IPS DF 4.7 (cell line): ENCODE measurements around the gene GABRG3.

Experiments
- DNase-seq: peaks from one replicate; pipeline ENCODE4 v3.0.0-alpha.2; 2013; ENCODE audit warnings: low spot score; ENCODE audit errors: extremely low read depth

GABRG3 gene

DNA sequence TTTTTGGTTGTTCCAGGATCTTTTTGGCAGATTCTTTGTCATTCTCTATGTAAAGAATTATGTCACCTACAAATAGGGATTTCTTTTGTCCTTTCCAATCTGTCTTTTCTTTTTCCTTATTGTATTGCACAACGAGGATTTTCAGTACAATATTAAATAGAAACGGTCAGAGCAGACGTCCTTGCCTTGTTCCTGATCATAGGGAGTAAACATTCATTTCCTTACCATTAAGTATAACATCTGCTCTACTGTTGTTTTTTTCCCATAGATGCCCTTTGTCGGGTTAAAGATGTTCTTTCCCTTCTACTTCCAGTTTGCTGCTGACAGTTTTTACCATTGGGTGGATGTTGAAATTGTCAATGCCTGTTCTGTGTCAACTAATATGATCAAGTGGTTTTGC, 599.8 kb downstream of the GABRG3 start:
- DNase-seq, result no peak

DNA sequence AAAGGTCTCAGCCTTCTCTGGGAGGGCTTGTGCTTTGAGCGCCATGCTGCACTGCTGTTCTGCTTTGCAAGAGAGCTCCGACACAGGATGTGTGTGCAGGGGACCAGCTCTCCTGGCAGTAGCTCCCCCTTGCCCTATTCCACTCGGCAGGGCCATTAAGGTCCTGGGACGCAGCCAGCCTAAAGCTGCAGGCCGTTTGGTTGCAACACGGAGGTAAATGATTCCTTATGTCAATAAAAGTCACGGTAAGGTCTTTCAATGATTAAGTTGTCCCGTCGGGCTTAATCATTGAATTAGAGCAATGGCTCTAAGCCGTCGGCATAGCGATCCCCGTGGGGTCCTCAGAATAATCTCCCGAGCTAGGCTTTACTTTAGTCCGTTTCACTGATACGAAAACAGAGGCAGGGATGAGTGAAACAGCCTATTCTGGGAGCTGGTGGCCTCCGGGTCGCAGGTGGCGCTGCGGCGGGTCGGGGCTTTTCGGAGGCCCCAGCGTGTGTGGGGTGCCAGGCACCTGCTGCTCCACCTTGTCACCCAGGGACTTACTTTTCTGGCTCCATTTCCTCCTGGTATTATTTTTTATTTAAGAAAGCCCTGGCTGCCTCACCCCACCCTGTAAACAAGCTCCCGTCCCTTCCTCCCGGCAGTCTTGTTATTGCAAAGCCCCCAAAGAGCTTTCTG, 603.0 kb downstream of the GABRG3 start:
- DNase-seq, result no peak

DNA sequence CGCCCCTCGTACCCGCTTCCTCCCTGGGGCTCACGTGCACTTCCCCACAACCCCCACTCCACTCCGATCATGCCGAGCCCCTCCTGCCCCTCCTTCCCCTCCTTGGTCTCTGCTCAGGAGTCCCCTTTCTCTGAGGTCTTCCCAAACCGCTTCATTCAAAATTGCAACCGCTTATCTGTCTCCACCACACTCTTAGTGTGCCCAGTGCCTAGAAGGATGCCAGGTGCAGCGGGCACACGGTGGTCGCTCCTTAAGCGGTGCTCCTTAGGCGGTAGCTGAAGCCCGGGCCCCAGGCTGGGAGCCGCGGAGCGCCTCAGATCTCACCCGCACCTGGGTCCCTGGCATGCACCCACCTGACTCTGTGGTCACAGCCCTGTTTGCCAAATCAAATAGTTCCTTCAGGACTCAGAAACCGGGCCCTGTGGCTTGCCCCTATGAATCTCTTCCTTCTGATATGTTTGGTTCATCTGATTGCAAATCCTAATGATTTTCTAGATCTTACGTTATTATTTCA, 603.6 kb downstream of the GABRG3 start:
- no peak for DNase-seq

DNA sequence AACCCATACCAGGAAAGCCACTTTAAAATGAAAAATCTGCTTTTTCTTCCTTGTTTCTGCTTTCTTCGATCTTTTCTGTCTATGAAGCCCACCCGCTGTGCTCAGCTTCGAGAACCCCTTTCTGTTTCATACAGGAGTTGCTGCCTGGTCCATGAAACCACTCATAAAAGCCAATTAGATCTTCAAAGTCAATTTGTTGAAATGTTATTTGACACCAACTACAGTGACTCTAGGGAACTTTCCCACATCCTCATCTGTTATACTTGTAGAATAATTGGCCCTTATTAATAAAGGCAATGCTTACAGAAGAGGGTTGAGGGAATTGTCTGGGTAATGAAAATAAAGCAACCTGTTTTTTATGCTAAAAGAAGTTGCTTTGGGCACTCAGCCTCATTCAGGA, 604.5 kb downstream of the GABRG3 start:
- no peak for DNase-seq

DNA sequence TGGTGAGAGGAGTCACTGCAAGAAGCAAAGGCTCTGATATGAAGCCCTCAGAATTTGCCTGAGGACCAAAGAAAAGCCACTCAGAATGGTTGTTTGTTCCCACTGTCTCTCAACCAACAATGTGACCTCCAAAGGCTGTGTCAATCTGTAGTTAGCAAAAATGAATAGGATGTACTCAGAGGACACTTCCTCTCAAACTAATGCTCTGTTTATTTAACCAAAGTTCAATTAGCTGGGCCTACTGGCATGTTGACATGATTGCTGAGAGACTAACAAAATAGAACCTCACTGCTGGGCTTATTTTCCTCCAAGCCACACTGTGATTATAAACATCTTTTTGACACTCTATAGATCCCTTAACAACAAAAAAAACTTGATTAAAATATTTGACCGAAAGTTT, 605.6 kb downstream of the GABRG3 start:
- DNase-seq, result no peak

DNA sequence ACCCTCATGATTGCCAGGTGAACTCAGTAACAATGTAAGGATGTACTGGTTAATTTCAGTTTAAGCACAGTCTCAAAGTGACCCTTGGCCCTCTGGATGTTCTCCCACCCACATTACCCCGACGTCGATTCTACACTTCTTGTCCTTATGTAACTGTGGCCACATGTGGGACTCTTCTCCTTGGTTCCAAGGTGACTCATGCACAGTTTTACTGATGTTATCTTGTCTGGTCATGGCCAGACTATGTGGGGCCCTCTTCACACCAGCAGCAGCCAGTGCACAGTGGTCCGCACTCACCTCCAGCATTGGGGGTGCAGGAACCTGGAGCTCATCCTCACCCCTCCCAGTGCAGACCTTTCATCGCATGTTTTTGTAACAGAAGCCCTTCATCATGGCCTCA, 608.8 kb downstream of the GABRG3 start:
- no peak for DNase-seq

DNA sequence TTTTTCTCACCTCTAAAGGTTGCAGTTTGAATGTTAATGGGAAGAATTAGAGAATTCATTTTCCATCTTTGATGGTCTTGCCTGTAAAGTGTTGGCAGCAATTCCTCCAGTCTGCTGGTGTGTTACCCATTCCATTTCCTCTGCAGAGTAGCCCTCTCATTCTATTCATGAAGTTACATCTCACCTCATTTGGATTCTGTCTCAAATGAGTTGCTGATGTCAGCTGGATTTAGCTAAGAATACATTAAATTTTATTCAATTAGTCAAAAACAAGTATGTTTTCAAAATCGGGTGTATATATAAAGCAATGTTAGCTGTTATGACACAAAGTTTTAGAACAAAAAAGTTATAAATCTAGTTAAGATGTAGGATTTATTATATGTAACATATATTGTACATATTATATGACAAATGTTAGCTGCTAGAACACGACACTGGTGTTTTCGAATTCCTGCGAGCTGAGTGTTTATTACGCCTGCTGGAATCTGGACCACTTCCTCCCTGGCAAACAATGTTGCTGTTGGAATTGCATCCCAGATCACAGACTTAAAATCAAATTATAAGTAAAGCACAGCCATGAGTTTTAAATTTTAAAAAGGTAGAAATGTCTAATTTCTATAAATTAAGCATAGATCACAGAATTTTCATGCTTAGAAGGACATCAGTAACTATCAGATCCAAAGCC, 611.9 kb downstream of the GABRG3 start:
- DNase-seq, result no peak

DNA sequence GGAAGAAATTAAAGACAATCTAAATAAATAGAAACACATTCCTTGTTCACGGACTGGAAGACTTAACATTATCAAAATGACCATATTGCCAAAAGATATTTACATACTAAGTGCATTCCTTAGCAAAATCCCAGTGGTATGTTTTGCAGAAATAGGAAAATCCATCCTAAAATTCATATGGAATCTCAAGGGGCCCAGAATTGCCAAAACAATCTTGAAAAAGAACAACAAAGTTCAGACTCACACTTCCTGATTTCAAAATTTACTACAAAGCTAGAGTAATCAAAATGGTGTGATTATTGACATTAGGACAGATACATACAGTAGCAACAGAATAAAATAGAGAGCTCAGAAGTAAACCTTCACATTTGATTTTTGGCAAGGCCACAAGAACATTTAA, 612.7 kb downstream of the GABRG3 start:
- no peak for DNase-seq

DNA sequence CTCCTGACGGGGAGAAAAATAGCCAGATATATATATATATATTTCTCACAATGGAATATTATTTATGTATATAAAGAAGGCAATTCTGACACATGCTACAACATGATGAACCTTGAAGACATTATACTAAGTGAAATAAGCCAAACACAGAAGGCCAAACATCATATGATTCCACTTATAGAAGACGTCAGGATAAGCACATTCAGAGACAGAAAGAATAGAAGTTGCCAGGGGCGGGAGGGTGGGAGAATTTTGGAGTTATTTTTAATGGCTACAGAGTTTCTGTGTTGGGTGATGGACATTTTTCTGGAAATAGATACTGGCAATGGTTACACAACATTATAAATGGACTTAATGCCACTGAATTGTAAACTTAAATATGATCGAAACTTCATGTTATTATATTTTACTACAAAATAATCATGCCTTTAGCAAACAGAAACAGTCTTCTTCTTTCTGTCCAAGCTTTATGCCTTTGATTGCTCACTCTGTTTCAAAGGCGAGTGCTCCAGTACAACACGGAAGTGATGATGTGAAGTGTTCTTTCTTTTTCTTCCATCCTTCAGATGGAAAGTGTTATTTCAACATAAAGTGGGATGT, 614.2 kb downstream of the GABRG3 start:
- no peak for DNase-seq

DNA sequence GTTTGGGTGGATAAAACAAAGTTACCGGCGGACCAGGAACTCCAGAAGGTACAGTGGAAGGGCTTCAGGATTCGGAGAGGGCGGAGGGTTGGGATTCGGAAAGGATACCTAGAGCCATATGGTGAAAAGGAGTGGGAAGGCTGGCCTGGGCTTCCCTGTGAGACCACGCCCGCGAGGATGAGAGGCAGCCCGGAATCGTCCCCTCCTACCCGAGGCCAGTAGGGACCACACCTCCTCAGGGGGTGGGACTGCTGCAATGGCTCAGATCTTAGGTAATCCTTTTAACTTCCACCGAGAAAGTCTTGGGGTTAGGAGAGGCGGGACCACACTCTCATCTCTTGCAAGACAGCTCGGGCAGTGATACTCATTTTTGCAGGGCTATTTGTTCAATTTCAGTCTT, 616.8 kb downstream of the GABRG3 start:
- peak; percentile 68 for DNase-seq

DNA sequence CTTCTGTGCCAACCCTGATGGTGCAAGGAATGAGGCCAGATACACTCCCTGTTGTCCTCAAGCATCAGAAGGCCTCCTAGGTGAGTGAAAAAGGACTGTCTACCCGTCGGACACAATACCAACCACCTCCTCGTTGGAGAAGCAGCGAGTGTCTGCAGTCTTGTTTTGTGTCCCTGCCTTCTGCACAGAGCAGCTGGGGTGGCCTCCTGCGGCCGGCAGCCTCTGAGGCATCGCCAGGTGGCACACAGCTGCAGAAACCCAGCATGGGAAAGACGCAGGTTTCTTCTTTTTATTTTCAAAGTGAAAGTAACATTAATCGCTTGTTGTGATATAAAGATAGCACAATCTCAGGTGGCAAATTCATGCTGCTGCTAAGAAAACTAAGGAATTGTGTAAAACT, 618.3 kb downstream of the GABRG3 start:
- no peak for DNase-seq

DNA sequence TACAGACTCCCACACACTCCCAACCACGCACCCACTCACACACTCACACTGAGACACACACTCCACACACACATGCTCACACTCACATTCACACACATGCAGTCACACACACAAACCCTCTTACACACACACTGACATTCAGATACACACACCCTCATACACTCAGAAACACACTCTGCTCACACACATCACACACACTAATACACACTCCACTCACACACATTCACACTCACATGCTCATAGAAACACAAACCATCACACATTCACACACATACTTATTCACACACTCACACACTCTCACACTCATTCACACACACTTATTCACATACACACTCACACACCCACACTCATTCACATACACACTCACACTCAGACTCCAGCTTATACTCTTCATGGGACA, 618.8 kb downstream of the GABRG3 start:
- no peak for DNase-seq
